CD4-positive, CD25-positive, alpha-beta regulatory T cell (primary cell): ENCODE measurements around the gene BIRC2. TPM values are rescaled to one million over a fixed set of nuclear protein-coding genes. Genes with fewer than 3 reads are reported as not detected.
"Not testable (repeated sequence)": the region's sequence is repeated elsewhere in the genome, so short reads cannot be mapped to it uniquely, and the experiment has no call there.

ENCODE experiments used
- ATAC-seq, 2 donors: fragments of 150-1000 bp; cut with Tn5 transposase; one replicate each; pipeline ENCODE4 v1.10.0; 2021; ENCODE audit warnings: low read depth in 2 of 2, moderate number of reproducible peaks in 2 of 2, moderate library complexity in 1 of 2
- DNase-seq, 3 donors: peaks; one replicate each; pipeline versions ENCODE4 v3.0.0 to v3.0.0-alpha.2; 2012 to 2022; ENCODE audit warnings: mixed read lengths in 1 of 3
- H3K27ac ChIP-seq: one replicate; pipeline ENCODE4 v1.7.0; 2013; ENCODE audit warnings: mild to moderate bottlenecking, low read length; ENCODE audit not compliant: insufficient read depth, poor library complexity, severe bottlenecking
- H3K27me3 ChIP-seq: one replicate; pipeline ENCODE4 v1.7.0; 2013; ENCODE audit warnings: low read length; ENCODE audit not compliant: control insufficient read depth, insufficient read depth
- H3K36me3 ChIP-seq: one replicate; pipeline ENCODE4 v1.7.0; 2013; ENCODE audit warnings: mild to moderate bottlenecking, low read length, moderate library complexity; ENCODE audit not compliant: control insufficient read depth, insufficient read depth
- H3K4me1 ChIP-seq: 2 replicates; pipeline ENCODE4 v1.7.0; 2013; ENCODE audit warnings: mild to moderate bottlenecking, low read length; ENCODE audit not compliant: insufficient read depth, control insufficient read depth, poor library complexity, severe bottlenecking
- H3K4me3 ChIP-seq: one replicate; pipeline ENCODE4 v1.7.0; 2013; ENCODE audit warnings: low read depth, mild to moderate bottlenecking, low read length, moderate library complexity
- H3K9me3 ChIP-seq, 2 experiments: 1 replicate in 1 of 2; 2 replicates in 1 of 2; pipeline ENCODE4 v1.7.0; 2013; ENCODE audit warnings: low read length in 2 of 2, mild to moderate bottlenecking in 1 of 2, moderate library complexity in 1 of 2; ENCODE audit not compliant: control insufficient read depth in 2 of 2
- H3K27ac Mint-ChIP-seq, 3 donors: one replicate each; pipeline ENCODE4 v1.8.0; 2020 to 2022; ENCODE audit warnings: mild to moderate bottlenecking in 3 of 3, mixed read lengths in 3 of 3, moderate library complexity in 2 of 3
- H3K27me3 Mint-ChIP-seq: one replicate; pipeline ENCODE4 v1.8.0; 2022; ENCODE audit warnings: mild to moderate bottlenecking, mixed read lengths
- H3K36me3 Mint-ChIP-seq: one replicate; pipeline ENCODE4 v1.8.0; 2020; ENCODE audit warnings: mixed read lengths
- H3K4me1 Mint-ChIP-seq, 4 donors: one replicate each; pipeline ENCODE4 v1.8.0; 2020 to 2022; ENCODE audit warnings: mixed read lengths in 4 of 4, mild to moderate bottlenecking in 1 of 4
- H3K4me3 Mint-ChIP-seq, 4 donors: one replicate each; pipeline ENCODE4 v1.8.0; 2020 to 2022; ENCODE audit warnings: mild to moderate bottlenecking in 4 of 4, mixed read lengths in 4 of 4, moderate library complexity in 3 of 4
- H3K9me3 Mint-ChIP-seq, 7 donors: one replicate each; pipeline ENCODE4 v1.8.0; 2020 to 2022; ENCODE audit warnings: mixed read lengths in 7 of 7, mild to moderate bottlenecking in 3 of 7, moderate library complexity in 2 of 7
- polyA plus RNA-seq, 4 donors: library from polyadenylated mRNA; unstranded; fragments of 300-500 nt; fragmentation: Illumina TruSeq; gene quantifications; one replicate each; pipeline ENCODE4 v1.2.3, GENCODE V29; 2021
- total RNA-seq: library from RNA; stranded (reverse); gene quantifications from one replicate; pipeline ENCODE4 v1.2.3, GENCODE V29; 2022

The BIRC2 gene
- total RNA-seq (105 TPM), polyA plus RNA-seq (10 to 100 TPM; 33.0 to 48.3 (median 44.9) TPM)

- DNase-seq = peak; percentile 90 to 93 (median 93)
- Mint-ChIP-seq H3K4me1 (peaks cover 22 to 46% (median 37%) of the 10 kb centered on the region in 4 donors), H3K27me3 (no peaks in the 10 kb centered on the region), H3K36me3 (peaks cover 11% of the 10 kb centered on the region), H3K27ac (peak within 1 kb of the TSS; percentile 98 to 100 (median 100)), H3K9me3 (no peaks in the 10 kb centered on the region), H3K4me3 (peak within 1 kb of the TSS; percentile 98 to 99 (median 98))
- ATAC-seq = peak; percentile 91 to 93
- Histone ChIP-seq H3K36me3 (peaks cover 17% of the 10 kb centered on the region), H3K4me1 (peaks cover 29% of the 10 kb centered on the region), H3K9me3 (no peaks in the 10 kb centered on the region), H3K27ac (peak within 1 kb of the TSS; percentile 98), H3K4me3 (peak within 1 kb of the TSS; percentile 99), H3K27me3 (no peaks in the 10 kb centered on the region)
Observed at GRCh38 chr11:102346748-102347461, at the start of gene BIRC2. TSS of gene BIRC2 (plus strand) at chr11:102347214. CDS start at chr11:102349855, 2,641 bp downstream.

GRCh38 chr11:102300837-102301236 lies 46.2 kb upstream of the BIRC2 start:
- peaks cover 29 to 87% (median 60%) of the 10 kb centered on the region in 4 donors for H3K4me1 Mint-ChIP-seq
- peaks cover 18% of the 10 kb centered on the region for H3K36me3 Mint-ChIP-seq
- not testable (repeated sequence) for H3K27me3 ChIP-seq, H3K27me3 Mint-ChIP-seq, H3K36me3 ChIP-seq
- Histone ChIP-seq H3K4me1 (peaks cover 52% of the 10 kb centered on the region), H3K27ac (peak overlapping the region; percentile 69), H3K9me3 (peaks cover 4 to 18% of the 10 kb centered on the region in 2 experiments), H3K4me3 (peak overlapping the region; percentile 70)
- peaks cover 0 to 28% (median 9%) of the 10 kb centered on the region in 7 donors for H3K9me3 Mint-ChIP-seq
- DNase-seq (peak; percentile 51 to 90 (median 84)), ATAC-seq (peak; percentile 85 to 93)
- H3K4me3 Mint-ChIP-seq = peak overlapping the region; percentile 53 to 68 (median 66)
- peak overlapping the region; percentile 32 to 89 (median 59) for H3K27ac Mint-ChIP-seq

GRCh38 chr11:102302241-102302640 lies 44.8 kb upstream of the BIRC2 start:
- Mint-ChIP-seq H3K4me1 (peaks cover 36 to 92% (median 70%) of the 10 kb centered on the region in 4 donors), H3K27me3 (no peaks in the 10 kb centered on the region), H3K9me3 (peaks cover 0 to 28% (median 9%) of the 10 kb centered on the region in 7 donors), H3K4me3 (peak overlapping the region in 2 of 4 donors; percentile 18 to 68), H3K36me3 (peaks cover 18% of the 10 kb centered on the region), H3K27ac (peak overlapping the region; percentile 38 to 89 (median 84))
- DNase-seq = no peak
- H3K4me3 ChIP-seq = peak overlapping the region; percentile 38
- peaks cover 65% of the 10 kb centered on the region for H3K4me1 ChIP-seq
- no peaks in the 10 kb centered on the region for H3K36me3 ChIP-seq
- H3K27ac ChIP-seq = no peak overlapping the region
- ATAC-seq = no peak
- peaks cover 4 to 18% of the 10 kb centered on the region in 2 experiments for H3K9me3 ChIP-seq
- H3K27me3 ChIP-seq = no peaks in the 10 kb centered on the region

GRCh38 chr11:102304686-102305085 lies 42.3 kb upstream of the BIRC2 start:
- no peaks in the 10 kb centered on the region for H3K27me3 Mint-ChIP-seq
- H3K27me3 ChIP-seq = no peaks in the 10 kb centered on the region
- peaks cover 80% of the 10 kb centered on the region for H3K4me1 ChIP-seq
- peak overlapping the region; percentile 84 to 99 (median 89) for H3K27ac Mint-ChIP-seq
- peak overlapping the region; percentile 59 to 79 (median 70) for H3K4me3 Mint-ChIP-seq
- peaks cover 18% of the 10 kb centered on the region for H3K36me3 Mint-ChIP-seq
- H3K4me1 Mint-ChIP-seq = peaks cover 36 to 85% (median 70%) of the 10 kb centered on the region in 4 donors
- ATAC-seq (no peak), DNase-seq (no peak)
- H3K4me3 ChIP-seq = peak overlapping the region; percentile 72
- peaks cover 4 to 18% of the 10 kb centered on the region in 2 experiments for H3K9me3 ChIP-seq
- peaks cover 0 to 25% (median 9%) of the 10 kb centered on the region in 7 donors for H3K9me3 Mint-ChIP-seq
- no peaks in the 10 kb centered on the region for H3K36me3 ChIP-seq
- H3K27ac ChIP-seq = peak overlapping the region; percentile 88

- no peak for ATAC-seq
- H3K27ac ChIP-seq = peak overlapping the region; percentile 88
- H3K4me1 Mint-ChIP-seq = peaks cover 31 to 80% (median 65%) of the 10 kb centered on the region in 4 donors
- H3K36me3 ChIP-seq = no peaks in the 10 kb centered on the region
- peaks cover 18% of the 10 kb centered on the region for H3K36me3 Mint-ChIP-seq
- H3K9me3 ChIP-seq = peaks cover 4 to 18% of the 10 kb centered on the region in 2 experiments
- DNase-seq = no peak
- no peaks in the 10 kb centered on the region for H3K27me3 ChIP-seq
- H3K27me3 Mint-ChIP-seq = no peaks in the 10 kb centered on the region
- peak overlapping the region; percentile 84 to 99 (median 89) for H3K27ac Mint-ChIP-seq
- peaks cover 0 to 23% (median 9%) of the 10 kb centered on the region in 7 donors for H3K9me3 Mint-ChIP-seq
- peak overlapping the region; percentile 72 for H3K4me3 ChIP-seq
- H3K4me1 ChIP-seq = peaks cover 75% of the 10 kb centered on the region
- peak overlapping the region; percentile 68 to 90 (median 76) for H3K4me3 Mint-ChIP-seq
Observed at GRCh38 chr11:102305352-102306047, 41.5 kb upstream of the BIRC2 start.

- DNase-seq (peak in 1 of 3 donors; percentile 51), ATAC-seq (peak; percentile 69)
- Mint-ChIP-seq H3K4me3 (peak overlapping the region; percentile 68 to 90 (median 74)), H3K27ac (peak overlapping the region; percentile 84 to 99 (median 89)), H3K36me3 (peaks cover 18% of the 10 kb centered on the region), H3K4me1 (peaks cover 29 to 80% (median 64%) of the 10 kb centered on the region in 4 donors), H3K27me3 (no peaks in the 10 kb centered on the region), H3K9me3 (peaks cover 0 to 23% (median 5%) of the 10 kb centered on the region in 7 donors)
- H3K36me3 ChIP-seq = no peaks in the 10 kb centered on the region
- H3K4me1 ChIP-seq = peaks cover 74% of the 10 kb centered on the region
- H3K9me3 ChIP-seq = peaks cover 4 to 18% of the 10 kb centered on the region in 2 experiments
- no peaks in the 10 kb centered on the region for H3K27me3 ChIP-seq
- peak overlapping the region; percentile 72 for H3K4me3 ChIP-seq
- H3K27ac ChIP-seq = peak overlapping the region; percentile 88
Observed at GRCh38 chr11:102306048-102306597, 40.9 kb upstream of the BIRC2 start.
